NT2/D1 (cell line): Measurements from ENCODE around the gene IL15.

Experiments
- DNase-seq: peaks from one replicate; pipeline ENCODE4 v3.0.0-alpha.2; 2011; ENCODE audit warnings: low read depth, low spot score
- H3K27me3 ChIP-seq: 2 replicates; pipeline ENCODE4 v1.6.0; 2011; ENCODE audit warnings: mild to moderate bottlenecking; ENCODE audit not compliant: insufficient read length, insufficient read depth
- H3K36me3 ChIP-seq: 2 replicates; pipeline ENCODE4 v1.6.1; 2011; ENCODE audit warnings: mild to moderate bottlenecking, low read length, mixed read lengths; ENCODE audit not compliant: insufficient read depth, insufficient read length
- H3K4me1 ChIP-seq: 2 replicates; pipeline ENCODE4 v1.5.1; 2011; ENCODE audit not compliant: insufficient read depth, insufficient read length
- H3K4me3 ChIP-seq: 2 replicates; pipeline ENCODE4 v1.5.1; 2011; ENCODE audit warnings: low read depth; ENCODE audit not compliant: insufficient read length
- H3K9ac ChIP-seq: 2 replicates; pipeline ENCODE4 v1.6.0; 2011; ENCODE audit warnings: low read depth; ENCODE audit not compliant: insufficient read length
- H3K9me3 ChIP-seq: 2 replicates; pipeline ENCODE4 v1.5.1; 2011; ENCODE audit warnings: mild to moderate bottlenecking, low read length; ENCODE audit not compliant: insufficient read depth
- SUZ12 ChIP-seq: IDR thresholded peaks from 2 replicates; pipeline ENCODE4 v1.6.1; 2011; ENCODE audit not compliant: insufficient read length, insufficient read depth; ENCODE audit errors: extremely low read depth
- YY1 ChIP-seq: IDR thresholded peaks from 2 replicates; pipeline ENCODE4 v1.6.1; 2011; ENCODE audit not compliant: insufficient read length, insufficient read depth
- ZNF274 ChIP-seq: IDR thresholded peaks from 2 replicates; pipeline ENCODE4 v1.6.1; 2011; ENCODE audit warnings: mild to moderate bottlenecking, low read depth, low read length

IL15 gene

DNA sequence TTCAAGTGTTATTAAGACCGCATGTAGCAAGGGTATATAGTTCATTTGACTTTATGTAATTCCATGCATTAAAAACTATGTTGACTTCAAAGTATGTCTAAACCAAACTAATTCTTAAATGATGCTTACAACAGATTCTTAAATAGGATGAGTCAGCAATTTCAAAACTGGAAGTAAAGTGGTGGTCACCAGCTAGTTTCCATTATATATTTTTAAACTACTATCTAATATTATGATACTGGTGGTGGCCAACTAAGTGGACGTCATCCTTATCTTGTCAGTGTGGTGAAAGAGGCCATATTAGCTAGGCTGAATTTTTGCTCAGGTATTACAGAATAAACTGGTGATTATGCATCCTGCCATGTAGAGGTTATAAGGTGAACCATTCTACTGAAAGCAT, 1.2 kb downstream of the IL15 start:
- Histone ChIP-seq H3K4me3 (no peak overlapping the region), H3K4me1 (no peaks in the 10 kb centered on the region)

DNA sequence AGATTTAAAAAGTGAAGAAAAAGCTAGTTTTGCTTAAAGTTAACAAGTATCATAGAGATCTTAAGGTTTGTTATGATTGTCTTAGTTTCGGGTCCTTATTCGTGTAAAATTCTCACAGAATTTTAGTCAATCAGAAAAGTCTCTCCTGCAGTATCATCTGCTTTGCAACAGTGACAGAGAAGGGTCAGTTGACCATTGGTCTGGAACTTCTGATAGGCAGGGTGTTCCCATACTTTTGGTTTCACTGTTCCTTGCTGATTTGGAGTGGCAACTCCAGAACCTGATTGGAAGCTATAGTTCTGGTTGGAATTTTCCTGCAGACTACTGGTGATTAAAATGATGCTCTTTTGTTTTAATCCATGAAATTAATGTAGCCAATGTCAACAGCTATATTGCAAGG, 1.8 kb downstream of the IL15 start:
- H3K27me3 ChIP-seq: peaks cover 37% of the 10 kb centered on the region
- no peak overlapping the region for H3K9ac ChIP-seq
- DNase-seq: no peak
- H3K9me3 ChIP-seq: no peaks in the 10 kb centered on the region
- H3K4me1 ChIP-seq: no peaks in the 10 kb centered on the region
- H3K36me3 ChIP-seq: no peaks in the 10 kb centered on the region
- TF ChIP-seq SUZ12 (no peak), YY1 (no peak), ZNF274 (no peak)
- H3K4me3 ChIP-seq: no peak overlapping the region

More for the DNA sequence above, 1.2 kb downstream of the IL15 start:
- Histone ChIP-seq H3K9me3 (no peaks in the 10 kb centered on the region), H3K9ac (no peak overlapping the region), H3K27me3 (peaks cover 37% of the 10 kb centered on the region), H3K36me3 (no peaks in the 10 kb centered on the region)
- no peak for DNase-seq
- TF ChIP-seq SUZ12 (no peak), ZNF274 (no peak), YY1 (no peak)

DNA sequence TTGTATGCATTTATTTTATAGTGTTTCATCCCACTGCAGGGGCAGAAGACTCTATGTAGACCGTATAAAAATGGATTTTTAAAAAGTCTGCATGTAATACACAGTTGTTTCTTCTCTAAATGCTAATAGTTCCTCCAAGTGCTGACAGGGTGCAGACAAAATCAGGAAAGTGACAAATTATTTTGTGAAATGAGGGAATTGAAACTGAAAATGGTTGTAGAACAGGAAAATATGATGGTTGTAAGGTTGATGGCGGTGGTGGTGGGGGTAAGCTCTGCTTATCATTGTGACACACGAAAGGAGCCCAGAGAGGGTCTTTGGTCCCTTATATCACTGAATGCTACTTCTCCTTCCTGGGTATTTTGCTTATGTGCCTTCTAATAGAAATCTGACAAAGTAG, 4.3 kb downstream of the IL15 start:
- Histone ChIP-seq H3K36me3 (no peaks in the 10 kb centered on the region), H3K9me3 (no peaks in the 10 kb centered on the region), H3K27me3 (peaks cover 28% of the 10 kb centered on the region), H3K4me3 (no peak overlapping the region), H3K4me1 (no peaks in the 10 kb centered on the region), H3K9ac (no peak overlapping the region)
- DNase-seq: no peak
- TF ChIP-seq YY1: no peak

DNA sequence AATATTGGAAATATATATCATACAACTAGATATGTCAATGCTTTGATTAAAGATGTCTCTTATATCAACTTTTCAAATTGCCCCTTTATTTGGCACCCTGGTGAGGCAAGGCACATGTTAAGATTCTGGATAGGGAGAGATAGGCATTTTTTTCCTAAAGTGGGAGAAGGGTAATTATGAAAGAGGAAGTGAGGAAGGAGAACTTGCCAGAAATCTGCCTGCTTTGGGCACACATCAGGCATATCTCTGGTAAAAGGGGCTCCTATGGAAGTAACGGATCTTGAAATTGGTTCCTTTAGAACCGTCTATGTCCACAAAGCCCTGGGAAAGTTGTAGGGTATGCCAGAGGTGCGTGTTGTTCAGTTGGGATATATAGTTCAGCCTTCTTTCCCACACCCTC, 5.7 kb downstream of the IL15 start:
- TF ChIP-seq ZNF274 (no peak), SUZ12 (no peak), YY1 (no peak)
- Histone ChIP-seq H3K9ac (no peak overlapping the region), H3K36me3 (no peaks in the 10 kb centered on the region), H3K9me3 (no peaks in the 10 kb centered on the region), H3K4me1 (no peaks in the 10 kb centered on the region), H3K27me3 (peaks cover 19% of the 10 kb centered on the region), H3K4me3 (no peak overlapping the region)
- no peak for DNase-seq

DNA sequence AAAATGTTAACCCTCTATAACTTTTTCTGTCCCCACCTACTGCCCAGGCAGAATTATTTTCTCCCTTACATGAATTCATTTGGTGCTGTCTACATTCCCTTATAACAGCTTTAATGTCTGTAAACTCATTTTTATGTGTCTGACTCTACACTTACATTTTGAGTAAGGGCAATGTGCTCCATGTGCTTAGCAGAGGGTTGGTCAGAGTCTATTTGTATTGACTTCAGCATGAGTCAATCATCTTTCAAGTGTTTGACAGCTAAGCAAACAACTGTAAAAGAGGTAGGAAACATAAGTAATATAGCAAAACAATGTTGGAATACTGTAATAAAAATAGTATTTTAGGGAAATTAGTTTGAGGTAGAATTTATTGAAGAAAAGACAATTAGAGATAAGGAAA, 6.3 kb downstream of the IL15 start:
- H3K36me3 ChIP-seq: no peaks in the 10 kb centered on the region
- no peak for DNase-seq
- no peak overlapping the region for H3K9ac ChIP-seq
- no peak for TF ChIP-seq ZNF274
- peaks cover 12% of the 10 kb centered on the region for H3K27me3 ChIP-seq
- no peaks in the 10 kb centered on the region for H3K4me1 ChIP-seq
- no peak overlapping the region for H3K4me3 ChIP-seq
- H3K9me3 ChIP-seq: no peaks in the 10 kb centered on the region

DNA sequence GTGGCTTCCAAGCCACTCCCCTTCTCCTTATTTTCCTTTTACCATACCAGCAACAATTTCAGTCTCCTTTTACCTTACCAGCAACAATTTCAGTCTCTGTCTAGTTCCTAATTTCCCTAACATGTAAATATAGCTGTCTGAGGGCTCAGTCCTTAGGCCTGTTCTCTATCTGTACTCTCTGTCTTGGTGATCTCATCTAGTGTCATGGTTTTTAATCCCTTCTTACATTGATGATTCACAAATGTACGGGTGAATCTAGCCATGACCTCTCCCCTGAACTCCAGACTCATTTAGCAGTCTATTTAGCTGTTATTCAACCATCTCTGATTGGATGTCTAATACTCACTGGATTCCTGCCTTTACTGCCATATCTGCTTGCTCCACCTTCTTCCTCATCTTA, 7.2 kb downstream of the IL15 start:
- Histone ChIP-seq H3K4me1 (no peaks in the 10 kb centered on the region), H3K36me3 (no peaks in the 10 kb centered on the region), H3K27me3 (peaks cover 4% of the 10 kb centered on the region), H3K9ac (no peak overlapping the region), H3K9me3 (no peaks in the 10 kb centered on the region), H3K4me3 (no peak overlapping the region)
- no peak for DNase-seq
- TF ChIP-seq YY1: no peak
- TF ChIP-seq SUZ12: no peak
- no peak for TF ChIP-seq ZNF274

DNA sequence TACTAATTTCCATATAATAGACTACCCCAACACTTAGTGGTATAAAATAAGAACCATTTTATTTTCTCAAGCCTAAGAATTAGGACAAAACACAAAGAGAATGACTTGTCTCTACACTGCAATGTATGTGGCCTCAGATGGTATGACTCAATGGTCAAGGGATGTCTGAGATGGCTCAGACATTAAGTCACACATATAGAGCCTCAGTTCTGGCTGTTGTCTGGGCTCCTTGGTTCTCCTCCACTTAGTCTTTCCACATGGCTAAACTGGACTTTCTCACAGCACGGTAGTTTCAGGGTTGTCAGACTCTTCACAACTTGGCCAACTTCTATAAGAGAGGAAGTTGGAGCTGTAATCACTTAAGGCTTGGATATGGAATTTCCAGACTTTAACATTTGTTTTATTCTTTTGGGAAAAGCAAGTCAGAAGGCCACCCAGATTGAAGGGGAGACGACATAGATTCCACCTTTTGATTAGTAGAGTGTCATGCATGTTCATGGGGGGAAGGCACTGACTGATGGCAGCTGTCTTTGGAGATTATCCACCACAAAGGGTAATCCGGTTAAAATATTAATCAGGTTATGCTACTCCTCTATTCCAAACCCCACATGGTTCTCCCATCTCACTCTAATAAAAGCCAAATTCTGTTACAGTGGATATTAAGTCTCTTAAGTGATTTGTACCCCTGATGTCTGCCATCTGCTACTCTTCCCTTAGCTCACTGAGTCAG, 9.4 kb downstream of the IL15 start:
- Histone ChIP-seq H3K4me3 (no peak overlapping the region), H3K36me3 (no peaks in the 10 kb centered on the region), H3K27me3 (no peaks in the 10 kb centered on the region), H3K9me3 (no peaks in the 10 kb centered on the region), H3K9ac (no peak overlapping the region), H3K4me1 (no peaks in the 10 kb centered on the region)
- no peak for TF ChIP-seq YY1
- no peak for TF ChIP-seq ZNF274
- no peak for TF ChIP-seq SUZ12
- DNase-seq: no peak
